Sigmoid colon (tissue), 3 donors: ENCODE results near the gene PPP2R5B.

Experiments
- CTCF ChIP-seq, 4 experiments: fragments of 450-650 bp in 3 of 4; fragments of 200-600 bp in 1 of 4; IDR thresholded peaks; one replicate each; pipeline ENCODE4 v1.5.1; 2016 to 2019; ENCODE audit warnings: antibody characterized with exemption in 4 of 4, mild to moderate bottlenecking in 3 of 4, moderate library complexity in 2 of 4
- POLR2A ChIP-seq, 2 donors: fragments of 450-650 bp; IDR thresholded peaks; one replicate each; pipeline ENCODE4 v1.6.1; 2016; ENCODE audit warnings: antibody characterized with exemption in 2 of 2, mild to moderate bottlenecking in 2 of 2, moderate library complexity in 2 of 2

GRCh38 chr11:64923151-64923661, 1.3 kb upstream of the PPP2R5B start:
- no peak for TF ChIP-seq POLR2A (IDR thresholded peaks at IDR 0.05)
- no peak for TF ChIP-seq CTCF (IDR thresholded peaks at IDR 0.05)
